Femur (tissue), 1 donor: ENCODE results near the gene DBH.
"Not testable (repeated sequence)": the region's sequence is repeated elsewhere in the genome, so short reads cannot be mapped to it uniquely, and the experiment has no call there.

ENCODE experiments used
- DNase-seq: peaks from one replicate; pipeline ENCODE4 v3.0.0-alpha.2; 2017

DBH gene

DNA sequence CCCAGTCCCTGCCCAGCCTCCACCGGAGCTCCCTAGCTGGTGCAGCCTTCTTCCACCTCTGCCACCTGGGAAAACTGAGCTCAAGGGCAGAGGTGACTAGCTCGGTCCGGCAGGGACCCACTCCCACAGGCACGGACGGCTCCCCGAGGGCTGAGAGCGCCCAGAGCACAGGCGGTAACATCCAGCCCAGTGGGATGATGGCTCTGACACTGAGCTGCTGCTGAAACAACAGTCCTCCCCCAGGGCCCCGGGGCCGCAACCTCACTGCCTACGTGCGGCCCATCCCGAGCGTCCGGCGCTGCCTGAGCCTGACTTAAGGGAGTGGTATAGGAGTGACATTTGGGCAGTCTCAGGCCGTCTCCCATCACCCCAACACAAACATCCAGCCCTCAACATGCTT is 30.7 kb upstream of the DBH start:
- DNase-seq: no peak

GRCh38 chr9:133605856-133606707 is 30.1 kb upstream of the DBH start:
- no peak for DNase-seq

GRCh38 chr9:133606708-133607025 is 29.5 kb upstream of the DBH start:
- no peak for DNase-seq

DNA sequence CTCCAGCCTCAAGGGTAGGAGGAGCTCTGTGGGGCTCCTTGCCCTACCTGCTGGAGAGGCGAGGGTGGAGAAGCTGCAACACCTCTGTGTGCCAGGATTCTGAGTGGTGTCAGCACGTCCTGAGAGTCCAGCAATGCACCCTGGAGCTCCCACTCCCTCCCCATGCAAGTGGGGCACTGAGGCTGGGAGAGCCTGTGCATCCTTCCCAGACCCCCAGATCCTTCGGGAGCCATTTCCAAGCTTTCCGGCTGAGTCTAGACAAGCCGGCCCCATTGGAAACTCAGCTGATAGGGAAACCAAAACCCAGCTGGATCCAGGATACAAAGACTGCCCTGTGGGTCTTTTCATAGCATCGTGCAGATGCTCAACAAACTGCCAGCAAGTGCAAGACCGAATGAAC is 28.8 kb upstream of the DBH start:
- DNase-seq: no peak

DNA sequence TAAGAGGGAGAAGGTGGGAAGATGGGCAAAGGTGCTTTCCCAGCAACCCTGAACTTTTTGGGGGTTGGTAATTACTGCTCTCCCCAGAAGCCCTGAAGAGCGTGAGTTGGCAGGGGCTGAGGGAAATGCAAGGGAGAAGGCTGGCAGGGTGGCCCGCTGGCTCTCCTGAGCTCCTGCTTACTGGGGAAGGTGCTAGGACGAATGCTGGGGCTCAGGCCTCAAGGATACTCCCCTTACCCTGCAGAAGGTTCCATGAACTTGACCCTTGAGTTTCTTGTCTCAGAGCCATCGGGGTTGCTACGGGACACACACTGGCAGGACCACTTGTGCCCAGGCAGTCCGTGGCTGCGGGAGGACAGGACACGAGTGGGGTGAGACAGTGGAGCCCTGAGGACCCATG is 28.2 kb upstream of the DBH start:
- DNase-seq: no peak

GRCh38 chr9:133608382-133608781 is 27.8 kb upstream of the DBH start:
- DNase-seq: no peak

- no peak for DNase-seq
These were observed 27.3 kb upstream of the DBH start for GRCh38 chr9:133608889-133609288.

DNA sequence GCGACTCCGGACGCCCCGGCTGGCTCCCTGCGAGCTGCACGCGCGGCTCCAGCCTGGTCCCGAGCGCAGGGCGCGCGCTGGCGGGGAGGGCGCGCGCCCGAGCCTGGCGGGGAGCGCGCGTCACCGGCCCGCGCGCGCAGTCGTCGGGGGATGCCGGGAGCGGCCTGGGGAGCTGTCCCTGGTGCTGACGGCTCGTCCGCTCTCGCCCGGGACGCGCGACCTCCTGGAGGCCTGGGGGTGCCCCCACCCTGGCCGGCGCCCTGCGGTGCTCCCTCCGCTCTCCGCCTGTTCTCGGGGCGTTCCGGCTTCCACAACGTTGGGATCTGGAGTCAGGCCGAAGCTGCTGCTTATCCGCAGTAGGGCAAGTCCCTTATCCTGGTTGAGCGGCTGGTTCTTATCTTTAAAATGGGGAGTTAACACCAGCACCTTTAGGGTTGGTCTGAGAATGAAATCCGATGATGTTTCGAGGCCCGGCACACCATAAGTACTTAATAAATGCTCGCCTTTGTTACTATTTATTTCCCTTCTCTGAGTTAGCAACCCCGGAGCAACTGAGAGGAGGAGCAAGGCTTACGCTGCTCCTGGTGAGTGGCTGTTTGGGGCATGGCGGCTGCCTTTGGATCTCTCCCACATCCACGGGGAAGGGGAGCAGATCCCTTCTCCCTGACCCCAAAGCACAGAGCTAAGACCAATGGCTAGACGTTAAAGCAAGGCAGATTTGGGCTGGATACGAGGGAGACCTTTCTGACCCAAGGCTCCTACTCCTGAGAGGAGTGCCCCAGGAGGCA is 26.7 kb upstream of the DBH start, which contains the start of gene FAM163B:
FAM163B (minus strand) TSS at position 79 of the 788 bp plus-strand sequence. CDS start 29,166 bp downstream, outside the sequence.
- DNase-seq: peak; percentile 79

DNA sequence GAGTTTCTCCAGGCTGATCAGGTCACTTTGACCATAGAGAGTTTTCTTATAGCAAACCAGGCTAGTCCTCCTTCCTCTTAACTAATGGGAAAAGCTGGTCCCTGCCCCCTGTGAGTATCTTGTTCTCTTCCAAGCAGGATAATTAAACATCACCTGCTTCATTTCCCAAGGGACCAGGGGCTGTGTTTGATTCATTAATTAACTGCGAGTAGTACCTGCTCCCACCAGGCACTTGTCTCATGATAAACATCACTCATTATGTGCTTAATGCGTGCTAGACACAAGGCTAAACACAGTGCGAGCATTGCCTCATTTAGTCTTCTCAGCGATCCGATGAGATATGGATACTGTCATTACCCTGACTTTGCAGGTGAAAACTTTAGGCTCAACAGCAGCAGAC is 25.3 kb upstream of the DBH start:
- DNase-seq: no peak

DNA sequence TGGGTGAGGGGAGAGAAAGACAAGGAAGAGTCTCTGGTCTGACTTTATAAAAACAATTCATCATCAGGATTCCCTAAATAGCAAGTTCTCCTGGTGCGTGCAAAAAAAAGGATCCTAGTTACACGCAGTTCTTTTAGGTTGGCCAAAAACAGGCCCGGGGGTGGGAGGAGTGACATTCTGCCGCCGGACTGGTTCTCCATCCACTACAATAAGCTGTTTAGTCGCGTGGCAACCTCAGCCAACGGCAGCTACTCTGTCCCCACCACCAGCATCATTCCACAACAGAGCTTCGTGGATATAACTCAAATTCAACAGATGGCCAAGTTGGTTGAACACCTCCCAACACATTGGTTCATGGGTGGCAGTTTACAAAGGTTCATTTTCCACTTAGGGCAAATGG is 24.1 kb upstream of the DBH start:
- no peak for DNase-seq

DNA sequence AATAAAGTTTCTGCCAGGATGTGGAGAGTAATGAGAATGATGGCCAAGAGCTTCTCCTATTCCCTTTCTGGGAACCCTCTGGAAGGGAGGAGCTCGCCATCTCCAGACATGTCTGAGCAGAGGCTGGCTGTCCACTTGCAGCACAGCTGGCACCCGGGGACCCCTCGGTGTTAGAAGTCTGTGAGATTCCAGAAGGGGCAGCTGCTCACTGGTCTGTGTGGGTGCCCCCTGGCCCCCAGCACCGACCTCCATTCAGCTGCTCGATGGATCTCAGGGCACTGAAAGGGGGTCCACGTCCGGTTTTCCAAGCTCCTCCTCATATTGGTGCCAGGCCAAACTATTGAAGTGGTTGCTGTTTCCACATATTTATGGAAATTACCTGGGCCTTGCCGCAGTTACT is 23.3 kb upstream of the DBH start:
- DNase-seq: no peak

DNA sequence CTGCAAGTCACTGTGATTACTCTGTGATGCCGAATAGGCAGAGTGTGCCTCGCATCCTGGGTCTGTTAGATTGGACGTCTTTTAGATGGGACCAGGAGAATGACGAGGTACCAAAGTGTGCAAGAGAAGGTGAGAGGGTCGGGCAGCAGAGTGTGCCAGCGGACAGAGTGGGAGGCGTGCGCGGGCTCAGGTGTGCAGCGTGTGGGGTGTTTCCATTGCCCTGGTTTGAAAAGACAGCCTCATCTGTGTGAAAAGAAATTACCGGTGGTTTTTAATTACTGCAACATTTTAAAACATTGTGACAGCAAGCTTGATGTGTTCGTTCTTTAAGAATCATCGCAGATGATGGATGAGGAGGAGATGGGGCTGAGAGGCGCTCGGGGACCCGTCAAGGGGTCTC is 22.7 kb upstream of the DBH start:
- DNase-seq: no peak

DNA sequence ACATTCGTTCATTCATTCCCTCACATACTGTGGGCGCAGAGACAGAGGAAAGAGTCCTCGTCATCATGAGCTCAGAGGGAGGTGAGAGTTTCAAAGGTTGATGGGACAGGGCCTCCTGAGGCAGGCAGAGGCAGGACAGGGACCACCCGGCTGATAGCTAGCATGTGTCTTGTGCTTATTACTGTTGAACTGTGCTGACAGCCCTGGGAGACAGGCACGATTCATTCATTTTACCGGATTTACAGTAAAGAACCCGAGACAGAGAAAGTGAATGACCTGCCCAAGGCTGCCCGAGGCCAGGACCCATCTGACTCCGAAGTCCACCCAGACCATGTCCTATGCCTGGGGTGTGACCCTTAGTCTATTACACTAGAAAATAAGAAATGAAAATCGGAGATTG is 22.1 kb upstream of the DBH start:
- DNase-seq: no peak

DNA sequence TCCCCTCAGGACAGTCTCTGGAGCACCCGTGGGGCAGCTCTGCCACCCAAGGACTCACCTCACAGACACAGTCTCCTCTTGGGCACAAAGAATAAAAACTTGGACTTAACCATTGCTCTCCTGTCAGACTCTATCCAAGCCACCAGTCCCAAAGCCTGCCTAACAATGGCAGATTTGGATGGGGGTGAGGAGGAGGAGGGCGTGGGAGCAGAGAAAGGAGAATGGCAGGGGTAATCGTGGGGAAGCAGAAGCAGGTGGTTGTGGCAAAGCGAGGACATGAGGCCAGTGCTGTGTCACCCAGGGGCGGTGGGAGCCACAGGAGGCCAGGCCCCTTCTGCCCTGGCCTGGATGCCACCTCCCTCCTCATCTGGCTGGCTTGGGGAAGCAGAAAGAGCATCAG is 21.5 kb upstream of the DBH start:
- no peak for DNase-seq

GRCh38 chr9:133615186-133615585 is 21.0 kb upstream of the DBH start:
- DNase-seq: no peak

DNA sequence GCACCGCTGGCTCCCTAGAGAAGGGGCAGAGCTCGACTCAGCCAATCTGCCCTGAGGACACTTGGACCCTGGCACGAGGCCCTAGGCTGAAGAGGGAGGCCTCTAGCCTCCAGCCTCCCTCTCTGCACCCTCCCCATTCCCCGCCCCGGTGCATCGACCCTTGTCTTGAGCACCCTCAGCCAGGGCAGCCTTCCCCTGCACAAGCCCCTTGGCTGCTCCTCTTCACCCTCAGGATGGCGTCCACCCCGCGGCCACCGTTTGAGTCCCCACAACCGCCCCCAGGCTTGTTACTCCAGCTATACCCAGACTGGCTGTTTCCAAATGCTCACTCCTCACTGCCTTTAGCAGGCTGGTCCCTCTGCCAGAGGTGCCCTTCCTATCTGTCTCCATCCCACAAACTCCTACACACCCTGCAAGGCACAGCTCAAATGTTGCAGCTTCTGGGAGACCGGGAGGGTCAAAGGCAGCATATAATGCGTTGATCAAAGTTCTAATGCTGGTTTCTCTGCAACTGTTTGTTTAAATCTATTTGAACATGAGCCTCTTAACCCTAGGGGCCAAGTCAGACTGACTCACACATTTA is 20.5 kb upstream of the DBH start:
- no peak for DNase-seq

DNA sequence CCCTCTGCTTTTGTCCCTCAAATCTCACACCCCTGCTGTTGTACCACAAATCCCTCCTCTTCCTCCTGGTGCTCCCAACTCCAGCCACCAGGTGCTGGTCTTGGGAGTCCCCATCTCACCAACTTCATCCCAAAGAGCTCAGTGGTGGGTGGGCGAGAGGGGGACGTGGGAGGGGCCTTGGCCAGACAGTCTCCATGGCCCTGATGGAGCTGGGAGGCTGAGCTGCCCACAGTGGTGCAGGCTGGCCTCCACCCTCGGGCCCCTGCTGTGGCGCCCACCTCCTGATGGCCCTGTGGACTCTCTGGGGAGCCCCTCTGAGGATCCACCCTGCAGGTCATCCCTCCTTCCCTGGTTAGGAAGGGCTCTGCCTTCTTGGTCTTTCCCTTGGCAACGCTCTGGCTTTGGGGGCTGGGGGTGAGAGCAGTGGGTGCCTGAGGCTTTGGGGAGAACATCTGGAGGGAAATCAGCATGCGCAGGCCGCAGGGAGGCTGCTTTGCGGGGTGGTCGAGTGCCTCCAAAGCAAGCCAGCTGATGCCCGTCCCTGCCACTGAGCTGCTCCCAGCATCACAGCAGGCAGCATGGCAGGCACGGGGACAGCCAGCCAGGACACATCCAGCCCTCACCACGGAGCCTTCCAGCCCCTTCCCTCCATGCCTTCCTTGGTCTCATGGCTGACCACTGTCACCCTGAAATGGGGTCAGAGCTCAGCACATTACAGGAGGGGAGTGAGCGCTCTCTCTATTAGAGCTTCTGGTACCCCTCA is 19.3 kb upstream of the DBH start:
- no peak for DNase-seq

- DNase-seq: no peak
These were observed 17.4 kb upstream of the DBH start for GRCh38 chr9:133618726-133619125.

DNA sequence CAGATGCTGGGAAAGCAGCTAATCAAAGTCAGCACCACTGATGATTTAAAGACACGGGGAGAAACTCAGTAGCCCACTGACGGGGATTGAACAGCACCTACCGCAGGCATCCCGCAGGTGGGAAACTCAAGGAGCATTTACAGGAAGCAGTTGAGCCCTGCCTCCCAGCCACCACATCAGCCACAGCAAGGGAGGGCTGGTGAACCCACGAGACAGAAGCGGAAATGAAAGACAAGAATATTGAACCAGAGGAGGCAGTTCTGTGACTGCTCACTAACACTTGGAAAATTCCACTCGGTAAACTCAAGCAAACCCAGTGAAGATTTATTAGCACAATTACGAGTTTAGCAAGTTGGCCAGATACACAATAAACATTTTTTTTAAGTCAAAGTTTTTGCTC is 16.4 kb upstream of the DBH start:
- no peak for DNase-seq

DNA sequence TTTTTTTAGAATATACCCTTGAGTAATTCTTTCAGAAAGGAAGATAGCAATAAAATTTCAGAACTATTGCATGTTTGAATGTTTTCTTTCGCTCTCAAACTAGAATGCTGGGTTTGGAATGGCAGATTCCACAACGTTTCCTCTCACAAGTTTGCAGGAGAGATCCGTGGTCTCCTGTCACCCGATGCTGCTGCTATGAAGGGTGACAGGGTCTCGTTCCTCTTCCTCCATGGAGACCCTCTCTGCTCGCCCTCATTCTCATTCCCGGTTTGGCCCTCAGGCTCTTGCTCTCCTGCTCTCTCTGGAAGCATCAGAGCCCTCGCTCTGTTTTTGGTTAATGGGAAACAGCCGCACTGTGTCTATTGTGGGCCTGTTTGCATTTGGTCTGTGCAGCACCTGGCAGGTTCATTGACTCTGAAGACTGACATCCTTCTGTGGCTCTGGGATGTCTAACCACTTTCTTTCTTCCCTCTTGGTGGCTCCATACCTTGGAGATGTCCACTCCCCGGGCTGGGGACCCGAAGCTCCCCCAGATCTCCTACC is 14.4 kb upstream of the DBH start:
- DNase-seq: no peak

- DNase-seq: no peak
These were observed 13.6 kb upstream of the DBH start for GRCh38 chr9:133622555-133622954.

GRCh38 chr9:133626008-133626407 is 10.2 kb upstream of the DBH start:
- DNase-seq: not testable (repeated sequence)

- no peak for DNase-seq
These were observed 8.8 kb upstream of the DBH start for GRCh38 chr9:133627341-133627740.
